K562 (cell line): ENCODE data around the gene FUT6. TPM values are rescaled to one million over a fixed set of nuclear protein-coding genes. Genes with fewer than 3 reads are reported as not detected.

Source experiments
- BCOR ChIP-seq: fragments of 450-650 bp; IDR thresholded peaks from 2 replicates; pipeline ENCODE4 v1.6.1; 2016
- FOSL1 ChIP-seq: fragments of 200-800 bp; sonication (Bioruptor generic); conservative IDR thresholded peaks from 2 replicates; pipeline ENCODE4 v1.6.1; 2016; ENCODE audit warnings: missing genetic modification characterization, missing compliant biosample characterization
- FOXK1 ChIP-seq: sonication (generic); formaldehyde crosslinking; IDR thresholded peaks from 2 replicates; pipeline ENCODE4 v1.8.0; 2022; ENCODE audit warnings: missing genetic modification reagents, mild to moderate bottlenecking, borderline replicate concordance
- HLTF ChIP-seq: fragments of 450-650 bp; IDR thresholded peaks from 2 replicates; pipeline ENCODE4 v1.6.1; 2016
- KAT7 ChIP-seq: sonication (generic); formaldehyde crosslinking; IDR thresholded peaks from 2 replicates; pipeline ENCODE4 v1.8.0; 2022; ENCODE audit warnings: missing genetic modification reagents, mild to moderate bottlenecking, borderline replicate concordance
- RCOR1 ChIP-seq, 2 experiments: IDR thresholded peaks; 2 replicates each; pipeline ENCODE4 v1.6.1; 2012; ENCODE audit warnings: low read depth in 2 of 2, low read length in 2 of 2, borderline replicate concordance in 1 of 2, improper control_type of control experiment in 1 of 2
- SMAD2 ChIP-seq: fragments of 150-350 bp; IDR thresholded peaks from 2 replicates; pipeline ENCODE4 v1.6.1; 2014; ENCODE audit warnings: low read depth, mild to moderate bottlenecking, low read length
- TAF9B ChIP-seq: fragments of 450-650 bp; IDR thresholded peaks from 2 replicates; pipeline ENCODE4 v1.6.1; 2018; ENCODE audit warnings: mild to moderate bottlenecking; ENCODE audit not compliant: partially characterized antibody
- TBP ChIP-seq: optimal IDR thresholded peaks from 2 replicates; pipeline ENCODE3; 2011; ENCODE audit warnings: low read depth, low read length, improper control_type of control experiment
- VEZF1 ChIP-seq: fragments of 200-800 bp; sonication (Bioruptor generic); IDR thresholded peaks from 2 replicates; pipeline ENCODE4 v1.6.1; 2017; ENCODE audit warnings: missing genetic modification characterization, missing compliant biosample characterization
- ZFP36 ChIP-seq: fragments of 150-350 bp; IDR thresholded peaks from 2 replicates; pipeline ENCODE4 v1.6.1; 2018; ENCODE audit warnings: low read length, low read depth; ENCODE audit not compliant: partially characterized antibody
- ZNF280A ChIP-seq: fragments of 450-650 bp; IDR thresholded peaks from 2 replicates; pipeline ENCODE4 v1.6.1; 2018; ENCODE audit warnings: mild to moderate bottlenecking, low read depth; ENCODE audit not compliant: partially characterized antibody
- polyA plus RNA-seq, 8 experiments: library from polyadenylated mRNA; depleted of rRNA in 4 of 8; stranded (reverse) in 5 of 8; unstranded in 3 of 8; fragments of >200 nt; fragmentation: Nextera tagmentation in 2 of 8; fragmentation: Illumina TruSeq in 1 of 8; extraction: Ambion mirVana in 2 of 8; extraction: Trizol in 1 of 8; gene quantifications; 2 replicates each; pipeline versions ENCODE4 v1.2.1 to v1.2.3, GENCODE V29; 2011 to 2014; ENCODE audit warnings: inconsistent platforms in 1 of 8, missing spikeins in 1 of 8
- total RNA-seq, 7 experiments: library from RNA; depleted of rRNA in 6 of 7; stranded (reverse); fragments of >200 nt in 6 of 7; fragmentation: Illumina TruSeq in 2 of 7; extraction: Trizol in 2 of 7; gene quantifications; 2 replicates each; pipeline versions ENCODE4 v1.2.1 to v1.2.3, GENCODE V29; 2011 to 2021; ENCODE audit warnings: low replicate concordance in 1 of 7
- TF ChIP-seq, protein P1 (sequence below): fragments of 450-650 bp; IDR thresholded peaks from 2 replicates; pipeline ENCODE4 v1.6.1; 2014; ENCODE audit warnings: low read depth, mild to moderate bottlenecking, moderate library complexity, borderline replicate concordance
- TF ChIP-seq, protein P2 (sequence below), 2 experiments: fragments of 450-650 bp; formaldehyde crosslinking in 1 of 2; IDR thresholded peaks; 2 replicates each; pipeline versions ENCODE4 v1.4.0 to v1.6.1; 2014 to 2020; ENCODE audit warnings: mild to moderate bottlenecking in 2 of 2, borderline replicate concordance in 1 of 2, low read depth in 1 of 2

FUT6 gene
- total and polyA plus RNA-seq, 9 of the 15 experiments (the other 6 are each of a cell fraction or from before 2014, with no cell fraction given): 0.04 TPM; not detected in 8

GRCh38 chr19:5803752-5804515 lies 35.6 kb downstream of the FUT6 start (continued):
- peak; percentile 95; the same call in 1 of the 2 replicates for TF ChIP-seq FOXK1
- TF ChIP-seq ZFP36: peak; percentile 3
- TF ChIP-seq FOSL1: no peak
- 0 out of 2 replicates have a peak, but pooled peaks have one; percentile 15 for TF ChIP-seq BCOR
- TF ChIP-seq VEZF1 (CRISPR knock-in tag): peak; percentile 83
- peak in 1 of 2 experiments; percentile 69; a peak in 3 of 4 replicates for TF ChIP-seq RCOR1 (IDR thresholded peaks at IDR 0.05; ENCODE audit: borderline replicate concordance in 1 of 2, low read depth in 2 of 2, low read length in 2 of 2)
- no peak for TF ChIP-seq TAF9B
- TF ChIP-seq, protein P1, sequence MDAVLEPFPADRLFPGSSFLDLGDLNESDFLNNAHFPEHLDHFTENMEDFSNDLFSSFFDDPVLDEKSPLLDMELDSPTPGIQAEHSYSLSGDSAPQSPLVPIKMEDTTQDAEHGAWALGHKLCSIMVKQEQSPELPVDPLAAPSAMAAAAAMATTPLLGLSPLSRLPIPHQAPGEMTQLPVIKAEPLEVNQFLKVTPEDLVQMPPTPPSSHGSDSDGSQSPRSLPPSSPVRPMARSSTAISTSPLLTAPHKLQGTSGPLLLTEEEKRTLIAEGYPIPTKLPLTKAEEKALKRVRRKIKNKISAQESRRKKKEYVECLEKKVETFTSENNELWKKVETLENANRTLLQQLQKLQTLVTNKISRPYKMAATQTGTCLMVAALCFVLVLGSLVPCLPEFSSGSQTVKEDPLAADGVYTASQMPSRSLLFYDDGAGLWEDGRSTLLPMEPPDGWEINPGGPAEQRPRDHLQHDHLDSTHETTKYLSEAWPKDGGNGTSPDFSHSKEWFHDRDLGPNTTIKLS: peak; percentile 75; the same call in 1 of the 2 replicates
- TF ChIP-seq TBP: peak; percentile 21
- no peak for TF ChIP-seq ZNF280A
- TF ChIP-seq, protein P2, sequence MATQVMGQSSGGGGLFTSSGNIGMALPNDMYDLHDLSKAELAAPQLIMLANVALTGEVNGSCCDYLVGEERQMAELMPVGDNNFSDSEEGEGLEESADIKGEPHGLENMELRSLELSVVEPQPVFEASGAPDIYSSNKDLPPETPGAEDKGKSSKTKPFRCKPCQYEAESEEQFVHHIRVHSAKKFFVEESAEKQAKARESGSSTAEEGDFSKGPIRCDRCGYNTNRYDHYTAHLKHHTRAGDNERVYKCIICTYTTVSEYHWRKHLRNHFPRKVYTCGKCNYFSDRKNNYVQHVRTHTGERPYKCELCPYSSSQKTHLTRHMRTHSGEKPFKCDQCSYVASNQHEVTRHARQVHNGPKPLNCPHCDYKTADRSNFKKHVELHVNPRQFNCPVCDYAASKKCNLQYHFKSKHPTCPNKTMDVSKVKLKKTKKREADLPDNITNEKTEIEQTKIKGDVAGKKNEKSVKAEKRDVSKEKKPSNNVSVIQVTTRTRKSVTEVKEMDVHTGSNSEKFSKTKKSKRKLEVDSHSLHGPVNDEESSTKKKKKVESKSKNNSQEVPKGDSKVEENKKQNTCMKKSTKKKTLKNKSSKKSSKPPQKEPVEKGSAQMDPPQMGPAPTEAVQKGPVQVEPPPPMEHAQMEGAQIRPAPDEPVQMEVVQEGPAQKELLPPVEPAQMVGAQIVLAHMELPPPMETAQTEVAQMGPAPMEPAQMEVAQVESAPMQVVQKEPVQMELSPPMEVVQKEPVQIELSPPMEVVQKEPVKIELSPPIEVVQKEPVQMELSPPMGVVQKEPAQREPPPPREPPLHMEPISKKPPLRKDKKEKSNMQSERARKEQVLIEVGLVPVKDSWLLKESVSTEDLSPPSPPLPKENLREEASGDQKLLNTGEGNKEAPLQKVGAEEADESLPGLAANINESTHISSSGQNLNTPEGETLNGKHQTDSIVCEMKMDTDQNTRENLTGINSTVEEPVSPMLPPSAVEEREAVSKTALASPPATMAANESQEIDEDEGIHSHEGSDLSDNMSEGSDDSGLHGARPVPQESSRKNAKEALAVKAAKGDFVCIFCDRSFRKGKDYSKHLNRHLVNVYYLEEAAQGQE (IDR thresholded peaks at IDR 0.05; ENCODE audit: borderline replicate concordance): peak; percentile 91
- TF ChIP-seq, protein P2 (CRISPR knock-in tag; IDR thresholded peaks at IDR 0.05; ENCODE audit: low read depth): no peak
- TF ChIP-seq SMAD2: no peak
- no peak for TF ChIP-seq KAT7 (CRISPR knock-in tag)
- no peak for TF ChIP-seq HLTF
